Endothelial cell of umbilical vein (primary cell): ENCODE results near the gene SWSAP1. TPM values are rescaled to one million over a fixed set of nuclear protein-coding genes. Genes with fewer than 3 reads are reported as not detected.

Source experiments
- BruUV-seq: library from RNA; stranded (reverse); fragments of 400-500 nt; replicated peaks from 2 replicates; lab custom pipeline; 2021; lab: Mats Ljungman, UMichigan
- CTCF ChIA-PET: fragments of 300-600, 350-600 bp; sonication (Branson Sonifier 250); formaldehyde crosslinking; loops from one replicate; lab custom pipeline; 2021; ENCODE audit warnings: antibody characterized with exemption, inconsistent platforms; lab: Charles Lee
- POLR2A ChIA-PET: fragments of 300-600, 350-600 bp; sonication (Branson Sonifier 250); formaldehyde crosslinking; loops from one replicate; lab custom pipeline; 2021; ENCODE audit warnings: antibody characterized with exemption, inconsistent platforms; lab: Charles Lee
- DNase-seq: peaks from one replicate; pipeline ENCODE4 v3.0.0-alpha.2; 2011; ENCODE audit warnings: low read depth, low spot score
- FAIRE-seq: peaks from 2 replicates; lab custom pipeline; 2011; peaks lifted over from hg19 to GRCh38; lab: Jason Lieb, UNC
- H2AFZ ChIP-seq: 2 replicates; pipeline ENCODE4 v1.6.0; 2012; ENCODE audit warnings: low read depth, low read length, control low read depth, inconsistent platforms
- H3K27ac ChIP-seq: 2 replicates; pipeline ENCODE4 v1.5.1; 2011; ENCODE audit warnings: low read depth, mild to moderate bottlenecking, control low read depth, low read length, moderate library complexity; ENCODE audit not compliant: insufficient read depth
- H3K27me3 ChIP-seq, 2 experiments: 2 replicates each; pipeline versions ENCODE4 v1.6.0 to v1.6.1; 2011; ENCODE audit warnings: low read length in 2 of 2, mixed read lengths in 1 of 2; ENCODE audit not compliant: control insufficient read depth in 2 of 2, insufficient read depth in 2 of 2
- H3K36me3 ChIP-seq, 2 experiments: 2 replicates in 1 of 2; 3 replicates in 1 of 2; pipeline ENCODE4 v1.5.1; 2011; ENCODE audit warnings: low read length in 2 of 2, mild to moderate bottlenecking in 1 of 2, moderate library complexity in 1 of 2; ENCODE audit not compliant: control insufficient read depth in 2 of 2, insufficient read depth in 2 of 2; ENCODE audit errors: extremely low read depth in 1 of 2
- H3K4me1 ChIP-seq: 3 replicates; pipeline ENCODE4 v1.5.1; 2011; ENCODE audit warnings: mild to moderate bottlenecking, low read length; ENCODE audit not compliant: control insufficient read depth, insufficient read depth; ENCODE audit errors: extremely low read depth
- H3K4me2 ChIP-seq: 2 replicates; pipeline ENCODE4 v1.6.1; 2011; ENCODE audit warnings: low read length, control low read depth, mixed read lengths; ENCODE audit not compliant: insufficient read depth
- H3K4me3 ChIP-seq, 3 experiments: fragments of 200-600 bp in 1 of 3; sonication (generic), shearing (Covaris generic) in 1 of 3; replicated peaks in 1 of 3; 2 replicates each; pipeline ENCODE4 v1.5.1; 2011 to 2016; ENCODE audit warnings: control low read depth in 3 of 3, low read length in 3 of 3, mild to moderate bottlenecking in 2 of 3, inconsistent platforms in 1 of 3, low read depth in 1 of 3, moderate library complexity in 1 of 3; ENCODE audit not compliant: insufficient read depth in 1 of 3
- H3K79me2 ChIP-seq: 2 replicates; pipeline ENCODE4 v1.6.0; 2012; ENCODE audit warnings: low read length, inconsistent platforms; ENCODE audit not compliant: control insufficient read depth, insufficient read depth
- H3K9ac ChIP-seq: replicated peaks from 2 replicates; pipeline ENCODE3; 2011; ENCODE audit warnings: low read length, control low read depth; ENCODE audit not compliant: insufficient read depth; ENCODE audit errors: extremely low read depth
- H3K9me1 ChIP-seq: replicated peaks from 3 replicates; pipeline ENCODE4 v1.6.0; 2011; ENCODE audit warnings: mild to moderate bottlenecking, low read length; ENCODE audit not compliant: control insufficient read depth, insufficient read depth; ENCODE audit errors: extremely low read depth
- H3K9me3 ChIP-seq: replicated peaks from 2 replicates; pipeline ENCODE4 v1.5.1; 2012; ENCODE audit warnings: low read length, inconsistent platforms; ENCODE audit not compliant: control insufficient read depth, insufficient read depth
- H4K20me1 ChIP-seq: replicated peaks from 2 replicates; pipeline ENCODE3; 2011; ENCODE audit warnings: mild to moderate bottlenecking, low read length; ENCODE audit not compliant: control insufficient read depth, insufficient read depth; ENCODE audit errors: extremely low read depth
- EZH2 ChIP-seq: IDR thresholded peaks from 2 replicates; pipeline ENCODE4 v1.6.1; 2012; ENCODE audit warnings: borderline replicate concordance, low read depth, mild to moderate bottlenecking, moderate library complexity, low read length, inconsistent platforms; ENCODE audit not compliant: severe bottlenecking
- FOS ChIP-seq: IDR thresholded peaks from 2 replicates; pipeline ENCODE4 v1.6.1; 2011; ENCODE audit warnings: mild to moderate bottlenecking, low read length, moderate library complexity, borderline replicate concordance; ENCODE audit not compliant: insufficient read depth
- MYC ChIP-seq: IDR thresholded peaks from one replicate; pipeline ENCODE4 v1.6.1; 2011; ENCODE audit warnings: mild to moderate bottlenecking, low read depth, low read length
- POLR2AphosphoS5 ChIP-seq: IDR thresholded peaks from 2 replicates; pipeline ENCODE4 v1.6.1; 2012; ENCODE audit warnings: low read depth, mild to moderate bottlenecking, control low read depth, low read length, moderate library complexity; ENCODE audit not compliant: insufficient read depth
- dilution Hi-C: fragments of 300-500 bp; cut with MboI; formaldehyde crosslinking; loops from one replicate; pipeline ENCODE4 v1.15.0; 2019; ENCODE audit warnings: low sequenced_read_pairs; ENCODE audit not compliant: extremely low pct_ligation_motif_present
- intact Hi-C: fragments of 100-400 bp; cut with micrococcal nuclease; formaldehyde crosslinking; loops from one replicate; pipeline ENCODE4 v1.10.0; 2022
- polyA plus RNA-seq, 4 experiments: library from polyadenylated mRNA; depleted of rRNA in 3 of 4; stranded (reverse) in 3 of 4; unstranded in 1 of 4; fragments of >200 nt; gene quantifications; 2 replicates each; pipeline versions ENCODE4 v1.2.1 to v1.2.3, GENCODE V29; 2011 to 2012; ENCODE audit warnings: missing spikeins in 1 of 4
- total RNA-seq: library from RNA; stranded (reverse); gene quantifications from 2 replicates; pipeline ENCODE4 v1.2.3, GENCODE V29; 2021
- TF ChIP-seq, protein P1 (sequence below): IDR thresholded peaks from 2 replicates; pipeline ENCODE4 v1.6.1; 2011; ENCODE audit not compliant: insufficient read depth, insufficient read length
- TF ChIP-seq, protein P2 (sequence below), 2 donors: IDR thresholded peaks; 1 replicate in 1 of 2; 2 replicates in 1 of 2; pipeline ENCODE4 v1.5.1; 2011; ENCODE audit warnings: low read length in 2 of 2, mild to moderate bottlenecking in 2 of 2, moderate library complexity in 2 of 2, control low read depth in 1 of 2, inconsistent platforms in 1 of 2, low read depth in 1 of 2; ENCODE audit not compliant: insufficient read depth in 1 of 2; ENCODE audit errors: extremely low read depth in 1 of 2

Gene SWSAP1
- total and polyA plus RNA-seq, 2 donors (not counting 3 experiments of a cell fraction or from before 2014, with no cell fraction given): 3.7 to 4.4 TPM

DNA sequence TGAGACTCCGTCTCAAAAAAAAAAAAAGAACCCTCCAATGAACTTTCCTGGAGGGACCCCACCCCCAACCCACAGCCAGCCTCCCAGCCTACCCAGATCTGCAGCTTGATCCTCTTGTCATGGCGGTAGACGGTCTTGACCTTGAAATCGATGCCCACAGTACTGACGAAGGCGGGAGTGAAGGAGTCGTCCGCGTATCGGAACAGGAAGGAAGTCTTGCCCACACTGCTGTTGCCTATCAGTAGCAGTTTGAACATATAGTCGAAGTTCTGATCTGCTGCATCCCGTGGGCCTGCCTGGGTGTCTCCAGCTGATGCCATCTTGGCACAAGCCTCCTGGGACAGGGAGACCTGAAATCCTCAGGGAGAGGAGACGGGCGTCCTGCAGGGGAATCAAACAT, 37.4 kb upstream of the SWSAP1 start:
- H3K79me2 ChIP-seq: no peaks in the 10 kb centered on the region
- ChIA-PET CTCF (interaction anchor here (1.0 kb wide), 1 partner anchor 43 kb away, joined by 3 read pairs; no protein-coding TSS in a partner anchor), POLR2A (no interaction called here)
- no peak overlapping the region for H3K9ac ChIP-seq
- no peak overlapping the region for H2AFZ ChIP-seq
- no peak overlapping the region for H3K4me2 ChIP-seq
- no TSS peak for BruUV-seq
- DNase-seq (no peak), FAIRE-seq (no peak)
- TF ChIP-seq, protein P1, sequence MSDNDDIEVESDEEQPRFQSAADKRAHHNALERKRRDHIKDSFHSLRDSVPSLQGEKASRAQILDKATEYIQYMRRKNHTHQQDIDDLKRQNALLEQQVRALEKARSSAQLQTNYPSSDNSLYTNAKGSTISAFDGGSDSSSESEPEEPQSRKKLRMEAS: no peak
- TF ChIP-seq, protein P2, sequence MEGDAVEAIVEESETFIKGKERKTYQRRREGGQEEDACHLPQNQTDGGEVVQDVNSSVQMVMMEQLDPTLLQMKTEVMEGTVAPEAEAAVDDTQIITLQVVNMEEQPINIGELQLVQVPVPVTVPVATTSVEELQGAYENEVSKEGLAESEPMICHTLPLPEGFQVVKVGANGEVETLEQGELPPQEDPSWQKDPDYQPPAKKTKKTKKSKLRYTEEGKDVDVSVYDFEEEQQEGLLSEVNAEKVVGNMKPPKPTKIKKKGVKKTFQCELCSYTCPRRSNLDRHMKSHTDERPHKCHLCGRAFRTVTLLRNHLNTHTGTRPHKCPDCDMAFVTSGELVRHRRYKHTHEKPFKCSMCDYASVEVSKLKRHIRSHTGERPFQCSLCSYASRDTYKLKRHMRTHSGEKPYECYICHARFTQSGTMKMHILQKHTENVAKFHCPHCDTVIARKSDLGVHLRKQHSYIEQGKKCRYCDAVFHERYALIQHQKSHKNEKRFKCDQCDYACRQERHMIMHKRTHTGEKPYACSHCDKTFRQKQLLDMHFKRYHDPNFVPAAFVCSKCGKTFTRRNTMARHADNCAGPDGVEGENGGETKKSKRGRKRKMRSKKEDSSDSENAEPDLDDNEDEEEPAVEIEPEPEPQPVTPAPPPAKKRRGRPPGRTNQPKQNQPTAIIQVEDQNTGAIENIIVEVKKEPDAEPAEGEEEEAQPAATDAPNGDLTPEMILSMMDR (IDR thresholded peaks at IDR 0.05; ENCODE audit: extremely low read depth in 1 of 2, insufficient read depth in 1 of 2, low read depth in 1 of 2, low read length in 2 of 2): no peak
- no peak for TF ChIP-seq FOS
- no peak for TF ChIP-seq EZH2
- TF ChIP-seq POLR2AphosphoS5: no peak
- TF ChIP-seq MYC: no peak
- no peaks in the 10 kb centered on the region for H4K20me1 ChIP-seq
- dilution Hi-C loops: no loop called here
- peaks cover 11% of the 10 kb centered on the region for H3K4me1 ChIP-seq
- no peak overlapping the region for H3K4me3 ChIP-seq
- peaks cover 0 to 11% of the 10 kb centered on the region in 2 experiments for H3K36me3 ChIP-seq
- no peak overlapping the region for H3K27ac ChIP-seq
- H3K9me1 ChIP-seq: no peaks in the 10 kb centered on the region
- intact Hi-C loops: no loop called here
- H3K27me3 ChIP-seq: no peaks in the 10 kb centered on the region
- no peaks in the 10 kb centered on the region for H3K9me3 ChIP-seq
